GM19455 (cell line): ENCODE data around the gene TAF10.

Experiments used
- ATAC-seq: cut with Tn5 transposase; IDR thresholded peaks from one replicate; pipeline ENCODE4 v1.9.1; 2021; ENCODE audit not compliant: unreplicated experiment

Gene TAF10

GRCh38 chr11:6612213-6613041 lies at the start of gene TAF10:
TAF10 (minus strand) TSS chr11:6612216; CDS start chr11:6612189, 27 bp downstream.
- peak; percentile 91 for ATAC-seq

DNA sequence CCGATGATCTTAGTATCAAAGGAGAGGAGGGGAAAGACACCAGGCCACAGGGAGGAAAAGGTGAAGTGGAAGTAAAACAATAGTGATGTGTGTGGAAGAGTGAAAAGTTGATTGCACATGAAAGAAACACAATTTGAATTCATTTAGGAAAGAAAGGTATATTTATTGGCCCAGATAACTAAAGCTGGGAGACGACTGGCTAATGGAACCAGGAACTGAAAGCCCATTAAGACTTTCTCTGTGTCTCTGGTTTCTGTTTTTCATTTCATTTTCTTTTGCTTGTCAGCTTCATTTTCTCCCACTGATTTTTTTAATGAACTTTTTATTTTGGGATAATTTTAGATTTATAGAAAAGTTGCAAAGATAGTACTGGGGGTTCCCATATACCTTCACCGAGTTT lies 48.7 kb upstream of the TAF10 start:
- ATAC-seq: no peak

DNA sequence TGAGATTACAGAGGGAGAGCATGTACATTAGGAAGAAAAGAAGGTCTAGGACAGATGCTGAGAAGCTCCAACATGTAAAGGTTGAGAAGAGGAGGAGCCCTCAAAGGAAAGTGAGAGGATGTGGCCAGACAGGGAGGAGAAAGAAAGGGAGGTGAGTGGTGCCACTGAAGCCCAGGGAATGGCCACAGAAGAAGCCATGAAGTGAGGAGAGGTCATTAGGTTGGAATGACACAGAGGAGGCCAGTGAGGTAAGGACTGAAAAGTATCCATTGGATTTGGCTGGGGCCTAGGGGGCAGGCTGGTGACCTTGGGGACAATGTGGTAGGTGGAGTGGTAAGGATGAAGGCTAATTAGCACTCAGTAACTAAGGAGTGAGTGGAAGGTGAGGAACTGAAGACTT lies 46.6 kb upstream of the TAF10 start:
- ATAC-seq: no peak

DNA sequence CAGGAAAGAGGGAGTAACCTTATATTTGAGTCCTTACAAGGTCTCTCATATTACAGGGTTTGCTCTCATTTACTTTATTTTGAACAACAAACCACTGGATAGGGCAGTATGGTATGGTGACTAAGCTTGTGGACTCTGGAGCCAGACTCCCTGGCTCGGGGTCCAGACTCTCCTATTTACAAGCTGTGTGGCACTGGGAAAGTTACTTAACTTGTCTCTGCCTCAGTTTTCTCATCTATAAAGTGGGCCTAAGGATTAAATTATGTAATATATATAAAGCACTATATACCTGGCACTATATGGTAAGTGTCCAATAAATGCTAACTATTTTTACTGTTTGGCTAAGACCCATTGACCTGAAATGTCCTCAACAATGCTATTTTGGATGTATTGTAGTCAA lies 45.3 kb upstream of the TAF10 start:
- no peak for ATAC-seq

- no peak for ATAC-seq
These were observed 44.9 kb upstream of the TAF10 start for GRCh38 chr11:6656936-6657335.

- ATAC-seq: no peak
These were observed 44.5 kb upstream of the TAF10 start for GRCh38 chr11:6656584-6656915.

DNA sequence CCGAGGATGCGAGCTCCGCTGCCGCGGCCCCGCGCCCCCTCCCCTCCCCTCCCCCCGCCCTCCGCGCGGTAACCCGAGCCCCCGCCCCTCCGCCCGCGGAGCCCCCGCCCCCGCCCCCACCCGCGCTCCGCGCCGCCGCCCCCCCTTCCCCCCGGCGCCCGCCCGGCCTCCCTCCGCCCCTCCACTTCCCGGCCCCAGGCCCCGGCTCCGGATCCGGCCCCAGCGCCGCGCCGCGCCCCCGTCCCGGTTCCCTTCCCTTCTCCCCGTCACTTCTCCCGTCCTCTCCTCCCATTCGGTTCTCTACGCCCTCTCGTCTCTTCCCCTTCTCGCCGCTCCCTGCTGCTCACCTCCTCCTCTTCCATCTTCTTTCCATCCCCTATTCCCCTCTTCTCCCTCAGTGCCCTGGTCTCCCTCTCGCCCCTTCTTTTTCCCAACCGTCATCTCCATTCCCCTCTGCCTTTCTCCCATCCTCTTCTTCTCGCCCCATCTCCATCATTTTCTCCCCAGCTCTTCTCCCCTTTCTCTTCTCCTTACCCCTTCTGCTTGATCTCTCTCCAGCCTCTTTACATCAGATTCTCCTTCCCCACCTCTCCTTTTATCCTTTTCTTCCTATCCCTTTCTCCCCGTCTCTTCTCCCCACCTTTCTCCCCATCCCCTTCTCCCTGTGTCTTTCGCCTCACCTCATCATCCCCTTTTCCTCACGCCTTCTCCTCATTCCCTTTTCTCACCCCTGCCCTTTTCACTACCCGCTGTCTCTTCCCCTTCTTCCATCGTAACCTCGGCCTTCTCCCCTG lies 44.0 kb upstream of the TAF10 start, which contains the start of gene DCHS1:
Gene DCHS1 (minus strand): TSS at position 20 of the 794 bp plus-strand sequence. CDS start 14,196 bp downstream, outside the sequence.
- no peak for ATAC-seq

GRCh38 chr11:6655020-6655789 lies 43.2 kb upstream of the TAF10 start:
- no peak for ATAC-seq

- ATAC-seq: no peak
These were observed 42.4 kb upstream of the TAF10 start for GRCh38 chr11:6654281-6655019.

GRCh38 chr11:6653656-6654055 lies 41.6 kb upstream of the TAF10 start:
- no peak for ATAC-seq

- no peak for ATAC-seq
These were observed 41.1 kb upstream of the TAF10 start for GRCh38 chr11:6653097-6653496.

- ATAC-seq: no peak
These were observed 40.2 kb upstream of the TAF10 start for GRCh38 chr11:6652182-6652581.

GRCh38 chr11:6650980-6651379 lies 39.0 kb upstream of the TAF10 start:
- no peak for ATAC-seq

- ATAC-seq: no peak
These were observed 38.1 kb upstream of the TAF10 start for GRCh38 chr11:6650104-6650503.

DNA sequence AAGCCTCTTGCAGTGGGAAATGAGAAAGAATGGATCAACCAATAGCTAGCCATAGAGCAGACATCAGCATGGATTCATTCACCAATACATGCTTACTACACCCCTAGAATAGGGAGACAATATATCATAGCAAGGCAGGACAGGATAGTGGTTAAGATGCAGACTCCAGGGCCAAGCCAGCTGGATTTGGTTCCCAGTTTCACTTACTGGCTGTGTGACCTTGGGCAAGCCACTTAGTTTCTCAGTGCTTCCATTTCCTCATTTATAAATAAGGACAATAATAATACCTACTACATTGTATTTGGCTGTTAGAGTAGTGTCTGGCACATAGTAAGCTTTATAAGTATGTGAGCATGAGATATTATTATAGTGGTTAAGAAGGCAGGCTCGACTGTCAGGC lies 36.5 kb upstream of the TAF10 start:
- ATAC-seq: no peak

- no peak for ATAC-seq
These were observed 35.8 kb upstream of the TAF10 start for GRCh38 chr11:6647836-6648235.

- ATAC-seq: peak; percentile 92
These were observed 35.1 kb upstream of the TAF10 start for GRCh38 chr11:6646918-6647679.

DNA sequence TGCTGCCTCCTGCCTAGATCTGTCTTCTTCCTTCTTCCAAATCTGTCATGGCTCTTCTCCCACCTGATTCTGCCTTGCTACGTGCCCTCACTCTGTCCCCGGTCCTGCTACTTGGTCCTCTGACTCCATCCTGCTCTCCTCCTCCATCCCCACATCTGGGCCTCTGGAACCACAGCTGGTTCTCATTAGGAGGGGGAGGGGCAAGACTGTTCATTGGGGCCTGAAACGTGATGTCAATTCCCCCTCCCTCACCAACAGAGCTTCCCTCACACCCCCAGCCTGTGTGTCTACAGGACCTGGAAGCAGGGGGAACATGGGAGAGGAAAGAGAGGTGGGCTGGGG lies 34.5 kb upstream of the TAF10 start:
- ATAC-seq: no peak

DNA sequence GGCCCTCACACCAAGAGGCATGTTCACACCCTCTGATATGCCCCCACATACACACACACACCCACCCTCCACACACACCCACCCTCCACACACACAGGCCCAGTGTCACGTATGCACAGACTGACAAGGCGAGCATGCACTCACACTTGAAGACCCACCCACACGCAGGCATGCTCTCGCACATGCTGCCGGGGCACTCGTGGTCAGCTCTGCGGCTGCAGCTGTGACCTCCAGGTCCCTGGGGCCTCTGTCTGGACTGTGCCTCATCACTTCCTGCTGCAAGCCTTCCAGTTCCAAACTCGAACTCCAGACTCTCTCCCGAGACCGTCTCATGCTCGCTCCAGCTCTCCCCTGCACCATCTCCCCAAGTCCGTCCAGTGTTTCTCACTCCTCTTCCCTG lies 34.1 kb upstream of the TAF10 start:
- ATAC-seq: no peak

- no peak for ATAC-seq
These were observed 30.9 kb upstream of the TAF10 start for GRCh38 chr11:6642957-6643356.
